ENCODE measurements around the gene MT1A.

GRCh38 chr16:56639045-56639444, 579 bp downstream of the MT1A start:
- TF ChIP-seq, protein P1, sequence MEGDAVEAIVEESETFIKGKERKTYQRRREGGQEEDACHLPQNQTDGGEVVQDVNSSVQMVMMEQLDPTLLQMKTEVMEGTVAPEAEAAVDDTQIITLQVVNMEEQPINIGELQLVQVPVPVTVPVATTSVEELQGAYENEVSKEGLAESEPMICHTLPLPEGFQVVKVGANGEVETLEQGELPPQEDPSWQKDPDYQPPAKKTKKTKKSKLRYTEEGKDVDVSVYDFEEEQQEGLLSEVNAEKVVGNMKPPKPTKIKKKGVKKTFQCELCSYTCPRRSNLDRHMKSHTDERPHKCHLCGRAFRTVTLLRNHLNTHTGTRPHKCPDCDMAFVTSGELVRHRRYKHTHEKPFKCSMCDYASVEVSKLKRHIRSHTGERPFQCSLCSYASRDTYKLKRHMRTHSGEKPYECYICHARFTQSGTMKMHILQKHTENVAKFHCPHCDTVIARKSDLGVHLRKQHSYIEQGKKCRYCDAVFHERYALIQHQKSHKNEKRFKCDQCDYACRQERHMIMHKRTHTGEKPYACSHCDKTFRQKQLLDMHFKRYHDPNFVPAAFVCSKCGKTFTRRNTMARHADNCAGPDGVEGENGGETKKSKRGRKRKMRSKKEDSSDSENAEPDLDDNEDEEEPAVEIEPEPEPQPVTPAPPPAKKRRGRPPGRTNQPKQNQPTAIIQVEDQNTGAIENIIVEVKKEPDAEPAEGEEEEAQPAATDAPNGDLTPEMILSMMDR (conservative IDR thresholded peaks at IDR 0.05; ENCODE audit: low read depth, low read length): no peak
- TF ChIP-seq EZH2 (IDR thresholded peaks at IDR 0.05; ENCODE audit: borderline replicate concordance, low read depth, low read length, poor library complexity, severe bottlenecking): no peak
